PC-9 (cell line): Measurements from ENCODE around the gene FAM43A. TPM values are rescaled to one million over a fixed set of nuclear protein-coding genes. Genes with fewer than 3 reads are reported as not detected.
A peak's percentile ranks its signal among the peaks of the same experiment; 100 is the strongest.

Experiments
- BruUV-seq: library from RNA; stranded (reverse); fragments of 400-500 nt; replicated peaks from 2 replicates; lab custom pipeline; 2021; lab: Mats Ljungman, UMichigan
- CTCF ChIA-PET: fragments of 300-600 bp; sonication (Branson Sonifier 250); formaldehyde crosslinking; loops from one replicate; lab custom pipeline; 2022; ENCODE audit warnings: antibody characterized with exemption; lab: Charles Lee
- POLR2A ChIA-PET: fragments of 300-600 bp; sonication (Branson Sonifier 250); formaldehyde crosslinking; loops from one replicate; lab custom pipeline; 2022; ENCODE audit warnings: antibody characterized with exemption; ENCODE audit not compliant: unreplicated experiment; lab: Charles Lee
- DNase-seq, 2 experiments: peaks; one replicate each; pipeline versions ENCODE4 v3.0.0 to v3.0.0-alpha.2; 2015 to 2022; ENCODE audit warnings: mixed read lengths in 1 of 2
- H2AFZ ChIP-seq: fragments of 200-600 bp; sonication (generic); 2 replicates; pipeline ENCODE4 v1.8.1; 2017; ENCODE audit warnings: antibody characterized with exemption
- H3F3A ChIP-seq: fragments of 200-600 bp; sonication (generic); 2 replicates; pipeline ENCODE4 v1.8.1; 2017; ENCODE audit warnings: antibody characterized with exemption, mild to moderate bottlenecking, low read depth; ENCODE audit not compliant: insufficient read depth
- H3K27ac ChIP-seq: fragments of 200-600 bp; sonication (generic); 2 replicates; pipeline ENCODE4 v1.6.1; 2016; ENCODE audit warnings: mixed run types
- H3K27me3 ChIP-seq: fragments of 200-600 bp; sonication (generic); 2 replicates; pipeline ENCODE4 v1.6.1; 2016; ENCODE audit warnings: low read depth, mixed run types; ENCODE audit not compliant: insufficient read depth
- H3K36me3 ChIP-seq: fragments of 200-600 bp; sonication (generic); 2 replicates; pipeline ENCODE4 v1.6.1; 2016; ENCODE audit warnings: low read depth, mixed run types
- H3K4me1 ChIP-seq: fragments of 200-600 bp; sonication (generic); replicated peaks from 2 replicates; pipeline ENCODE4 v1.6.1; 2016; ENCODE audit warnings: mixed run types; ENCODE audit not compliant: insufficient read depth
- H3K4me2 ChIP-seq: fragments of 200-600 bp; sonication (generic); 2 replicates; pipeline ENCODE4 v1.6.1; 2017; ENCODE audit warnings: mixed run types
- H3K4me3 ChIP-seq: fragments of 200-600 bp; sonication (generic); 2 replicates; pipeline ENCODE4 v1.6.1; 2016; ENCODE audit warnings: mixed run types
- H3K79me2 ChIP-seq: fragments of 200-600 bp; sonication (generic); 2 replicates; pipeline ENCODE4 v1.6.1; 2017; ENCODE audit warnings: low read depth, mixed run types
- H3K9me2 ChIP-seq: fragments of 200-600 bp; sonication (generic); 2 replicates; pipeline ENCODE4 v1.8.1; 2017; ENCODE audit warnings: mild to moderate bottlenecking; ENCODE audit not compliant: insufficient read depth
- H3K9me3 ChIP-seq: fragments of 200-600 bp; sonication (generic); 2 replicates; pipeline ENCODE4 v1.8.1; 2016; ENCODE audit warnings: low read depth; ENCODE audit not compliant: insufficient read depth
- H4K20me1 ChIP-seq: fragments of 200-600 bp; sonication (generic); 2 replicates; pipeline ENCODE4 v1.8.1; 2017; ENCODE audit not compliant: insufficient read depth
- EZH2 ChIP-seq: fragments of 200-600 bp; sonication (generic); IDR thresholded peaks from 2 replicates; pipeline ENCODE4 v1.8.0; 2017; ENCODE audit warnings: antibody characterized with exemption, low read depth
- intact Hi-C: fragments of 100-400 bp; cut with micrococcal nuclease; formaldehyde crosslinking; loops from one replicate; pipeline ENCODE4 v1.10.0; 2022; ENCODE audit not compliant: unreplicated experiment
- total RNA-seq: library from RNA; stranded (reverse); gene quantifications from 2 replicates; pipeline ENCODE4 v1.2.3, GENCODE V29; 2021
- TF ChIP-seq, protein P1 (sequence below): fragments of 200-600 bp; sonication (generic); conservative IDR thresholded peaks from 2 replicates; pipeline ENCODE4 v1.6.1; 2017; ENCODE audit warnings: mixed run types, antibody characterized with exemption, mild to moderate bottlenecking, moderate library complexity

The FAM43A gene
- total RNA-seq, 1 experiment from 2014 or later = 8.8 TPM

DNA sequence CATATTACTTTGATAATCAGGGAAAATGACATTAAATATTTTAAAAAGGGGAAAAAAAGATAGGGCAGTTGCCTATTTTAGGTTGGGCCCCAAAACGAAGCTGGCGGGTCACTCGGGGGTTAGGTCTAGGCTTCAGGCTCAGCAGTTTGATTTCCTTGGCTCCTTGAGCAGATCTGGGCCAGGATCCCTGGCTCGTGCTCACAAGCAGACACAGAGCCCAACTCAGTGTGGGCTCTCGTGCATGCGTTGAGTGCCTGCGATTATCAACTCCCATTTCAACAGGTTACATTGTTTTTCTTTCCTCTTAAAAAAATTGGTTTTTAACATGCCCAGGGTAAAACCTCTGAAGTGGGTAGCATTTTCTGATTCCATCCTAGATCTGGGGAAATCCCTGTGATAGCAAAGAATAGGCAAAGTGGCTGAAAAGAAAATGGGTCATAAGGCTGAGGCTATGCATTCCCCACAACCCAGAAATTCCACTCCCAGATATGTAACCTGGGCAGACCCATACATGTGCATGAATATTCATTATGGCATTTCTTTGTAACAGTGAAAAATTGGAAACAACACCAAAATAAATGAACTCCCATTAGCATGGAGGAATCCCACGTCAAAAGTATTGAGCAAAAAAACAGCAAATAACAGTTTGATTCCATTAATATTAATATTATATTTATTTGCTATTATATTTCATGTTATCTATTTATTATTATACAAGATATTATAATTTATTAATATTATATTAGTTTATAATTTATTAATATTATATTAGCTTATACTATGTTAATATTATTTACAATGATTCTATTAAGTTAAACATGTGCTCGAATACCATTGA is 27.8 kb downstream of the FAM43A start:
- DNase-seq = no peak
- Histone ChIP-seq H3K9me2 (no peaks in the 10 kb centered on the region), H3K27me3 (no peaks in the 10 kb centered on the region), H3K4me3 (no peak overlapping the region), H3F3A (peaks cover 49% of the 10 kb centered on the region), H3K9me3 (no peaks in the 10 kb centered on the region), H4K20me1 (no peaks in the 10 kb centered on the region), H2AFZ (no peak overlapping the region), H3K4me2 (no peak overlapping the region), H3K36me3 (no peaks in the 10 kb centered on the region), H3K79me2 (no peaks in the 10 kb centered on the region), H3K4me1 (peaks cover 48% of the 10 kb centered on the region), H3K27ac (no peak overlapping the region)
- no peak for TF ChIP-seq EZH2
- TF ChIP-seq, protein P1, sequence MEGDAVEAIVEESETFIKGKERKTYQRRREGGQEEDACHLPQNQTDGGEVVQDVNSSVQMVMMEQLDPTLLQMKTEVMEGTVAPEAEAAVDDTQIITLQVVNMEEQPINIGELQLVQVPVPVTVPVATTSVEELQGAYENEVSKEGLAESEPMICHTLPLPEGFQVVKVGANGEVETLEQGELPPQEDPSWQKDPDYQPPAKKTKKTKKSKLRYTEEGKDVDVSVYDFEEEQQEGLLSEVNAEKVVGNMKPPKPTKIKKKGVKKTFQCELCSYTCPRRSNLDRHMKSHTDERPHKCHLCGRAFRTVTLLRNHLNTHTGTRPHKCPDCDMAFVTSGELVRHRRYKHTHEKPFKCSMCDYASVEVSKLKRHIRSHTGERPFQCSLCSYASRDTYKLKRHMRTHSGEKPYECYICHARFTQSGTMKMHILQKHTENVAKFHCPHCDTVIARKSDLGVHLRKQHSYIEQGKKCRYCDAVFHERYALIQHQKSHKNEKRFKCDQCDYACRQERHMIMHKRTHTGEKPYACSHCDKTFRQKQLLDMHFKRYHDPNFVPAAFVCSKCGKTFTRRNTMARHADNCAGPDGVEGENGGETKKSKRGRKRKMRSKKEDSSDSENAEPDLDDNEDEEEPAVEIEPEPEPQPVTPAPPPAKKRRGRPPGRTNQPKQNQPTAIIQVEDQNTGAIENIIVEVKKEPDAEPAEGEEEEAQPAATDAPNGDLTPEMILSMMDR = no peak
- ChIA-PET POLR2A (no interaction called here), CTCF (interaction anchor here (0.7 kb wide), 1 partner anchor 1610 kb away, joined by 4 read pairs; no protein-coding TSS in a partner anchor)
- no TSS peak for BruUV-seq
- intact Hi-C loops = no loop called here

GRCh38 chr3:194714137-194714455 is 28.4 kb downstream of the FAM43A start:
- POLR2A ChIA-PET = no interaction called here
- CTCF ChIA-PET = interaction anchor here (0.6 kb wide), 1 partner anchor 16 kb away, joined by 3 read pairs; no protein-coding TSS in a partner anchor
- BruUV-seq = no TSS peak

DNA sequence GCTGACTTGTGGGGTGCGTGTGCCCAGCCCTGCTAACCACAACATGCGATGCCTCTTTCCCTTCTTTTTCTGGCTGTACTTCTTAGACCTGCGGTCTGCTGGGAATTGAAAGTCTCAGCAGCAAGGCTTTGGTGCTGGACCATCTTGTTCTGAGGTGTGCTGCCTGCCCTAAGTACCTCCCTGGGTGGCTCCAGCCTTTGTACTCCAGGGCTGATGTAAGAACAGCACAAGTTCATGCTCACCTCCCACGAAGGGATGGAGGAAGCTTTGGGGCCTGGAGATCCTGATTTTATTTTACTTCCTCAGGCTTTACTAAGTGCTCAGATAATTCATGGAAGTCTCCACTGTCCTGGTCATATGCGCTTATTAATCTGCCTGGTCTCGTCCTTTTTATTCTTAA is 28.9 kb downstream of the FAM43A start:
- TF ChIP-seq, protein P1 = no peak
- TF ChIP-seq EZH2 = no peak
- intact Hi-C loops = no loop called here
- ChIA-PET CTCF (interaction anchor here (0.6 kb wide), 2 partner anchors 16 to 373 kb away, joined by 3 read pairs; no protein-coding TSS in a partner anchor), POLR2A (no interaction called here)
- Histone ChIP-seq H3K4me2 (peak overlapping the region; percentile 55), H3K4me1 (peaks cover 48% of the 10 kb centered on the region), H3K27ac (peak overlapping the region; percentile 97), H3K4me3 (no peak overlapping the region; the same call in 1 of the 2 replicates), H3K27me3 (no peaks in the 10 kb centered on the region), H3K36me3 (no peaks in the 10 kb centered on the region), H2AFZ (no peak overlapping the region), H3K9me2 (no peaks in the 10 kb centered on the region), H4K20me1 (no peaks in the 10 kb centered on the region), H3F3A (peaks cover 49% of the 10 kb centered on the region), H3K9me3 (no peaks in the 10 kb centered on the region), H3K79me2 (no peaks in the 10 kb centered on the region)
- no TSS peak for BruUV-seq
- no peak for DNase-seq

More at GRCh38 chr3:194714137-194714455, 28.4 kb downstream of the FAM43A start:
- no peaks in the 10 kb centered on the region for H3K36me3 ChIP-seq
- intact Hi-C loops = no loop called here
- H4K20me1 ChIP-seq = no peaks in the 10 kb centered on the region
- H3K4me3 ChIP-seq = no peak overlapping the region
- peak overlapping the region; percentile 97 for H3K27ac ChIP-seq
- no peaks in the 10 kb centered on the region for H3K9me3 ChIP-seq
- H2AFZ ChIP-seq = no peak overlapping the region
- H3K9me2 ChIP-seq = no peaks in the 10 kb centered on the region
- no peaks in the 10 kb centered on the region for H3K79me2 ChIP-seq
- H3K4me2 ChIP-seq = no peak overlapping the region
- H3K4me1 ChIP-seq = peaks cover 48% of the 10 kb centered on the region
- no peak for DNase-seq
- H3K27me3 ChIP-seq = no peaks in the 10 kb centered on the region
- peaks cover 49% of the 10 kb centered on the region for H3F3A ChIP-seq
- TF ChIP-seq, protein P1 = no peak
- no peak for TF ChIP-seq EZH2
